Ovary (tissue), 9 donors: ENCODE measurements around the gene SPR. TPM values are rescaled to one million over a fixed set of nuclear protein-coding genes. Genes with fewer than 3 reads are reported as not detected.
A peak's percentile ranks its signal among the peaks of the same experiment; 100 is the strongest.

ENCODE experiments used
- DNase-seq, 5 donors: peaks; one replicate each; pipeline ENCODE4 v3.0.0-alpha.2; 2019 to 2020
- H3K27ac ChIP-seq, 2 donors: fragments of 200-600 bp; one replicate each; pipeline versions ENCODE4 v1.5.1 to v1.8.0; 2019 to 2022
- H3K27me3 ChIP-seq: fragments of 200-600 bp; one replicate; pipeline ENCODE4 v1.8.0; 2022
- H3K36me3 ChIP-seq: fragments of 200-600 bp; sonication (generic); one replicate; pipeline ENCODE4 v1.5.1; 2019
- H3K4me1 ChIP-seq: one replicate; pipeline ENCODE4 v1.8.1; 2013; ENCODE audit warnings: mild to moderate bottlenecking, moderate library complexity; ENCODE audit not compliant: insufficient read depth
- H3K4me3 ChIP-seq: fragments of 200-600 bp; sonication (generic); one replicate; pipeline ENCODE4 v1.5.1; 2017
- H3K9me3 ChIP-seq, 2 donors: fragments of 200-600 bp in 1 of 2; sonication (generic) in 1 of 2; one replicate each; pipeline versions ENCODE4 v1.5.1 to v1.8.1; 2013 to 2019; ENCODE audit warnings: mild to moderate bottlenecking in 1 of 2, moderate library complexity in 1 of 2
- CTCF ChIP-seq, 3 donors: fragments of 450-650 bp in 2 of 3; fragments of 200-600 bp in 1 of 3; IDR thresholded peaks; one replicate each; pipeline versions ENCODE4 v1.5.1 to v1.8.0; 2016 to 2022; ENCODE audit warnings: antibody characterized with exemption in 3 of 3, mild to moderate bottlenecking in 1 of 3
- EP300 ChIP-seq: sonication (generic); formaldehyde crosslinking; IDR thresholded peaks from one replicate; pipeline ENCODE4 v1.6.1; 2017; ENCODE audit warnings: antibody characterized with exemption
- POLR2A ChIP-seq: fragments of 450-650 bp; IDR thresholded peaks from one replicate; pipeline ENCODE4 v1.6.1; 2017; ENCODE audit warnings: antibody characterized with exemption, mild to moderate bottlenecking, moderate library complexity
- WGBS, 3 donors: extraction: QIAGEN DNeasy Blood & Tissue Kit in 1 of 3; methylation state at CpG; one replicate each; pipeline versions ENCODE4 v1.1.5 to v1.1.7; 2013 to 2017; 5-methylcytosine and 5-hydroxymethylcytosine counted together
- intact Hi-C, 4 donors: fragments of 100-400 bp; cut with DNase I; formaldehyde crosslinking; loops; one replicate each; pipeline versions ENCODE4 v1.11.0 to v1.15.1; 2022 to 2023
- polyA plus RNA-seq, 2 donors: library from polyadenylated mRNA; stranded (reverse); fragments of 200-250 nt in 1 of 2; fragments of 350-450 nt in 1 of 2; fragmentation: Illumina TruSeq in 1 of 2; extraction: RNeasy Lipid Tissue Mini Kit (QIAGEN cat#74804) in 1 of 2; gene quantifications; one replicate each; pipeline ENCODE4 v1.2.3, GENCODE V29; 2013 to 2014
- total RNA-seq, 7 donors: library from RNA; depleted of rRNA in 2 of 7; stranded (reverse); fragments of >200 nt in 2 of 7; fragmentation: NEBNext Ultra II Directional in 3 of 7; extraction: Animal tissue kit (Norgen Biotek cat#: 25700) in 3 of 7; gene quantifications; one replicate each; pipeline versions ENCODE4 v1.1.0 to v1.2.4, GENCODE V29; 2016 to 2023
- donor health status: DM: no; HTN: no; CAD: no; lungs with moderate emphysema.
- donor health status: DM: no; HTN: no; CAD: no.
- donor health status: Bipolar disorder and iron deficiency.
- donor health status: DM: yes; HTN: yes; CAD: no.
- donor health status: DM: no; HTN: no; CAD: no.
- donor health status: DM: yes; HTN: yes; CAD: no.

The SPR gene
- total and polyA plus RNA-seq, 9 donors = 9.3 to 36.2 (median 18.5) TPM

GRCh38 chr2:72886505-72887031 lies 640 bp upstream of the SPR start:
- H3K36me3 ChIP-seq = no peaks in the 10 kb centered on the region
- H3K27ac ChIP-seq = peak overlapping the region; percentile 74 to 79
- intact Hi-C loops = loop anchor here in 2 of 4 donors (10.0 kb wide), 2 partner anchors 288 to 1342 kb away; no protein-coding TSS in a partner anchor
- no peaks in the 10 kb centered on the region for H3K9me3 ChIP-seq
- WGBS, 3 donors = 46 to 51% (median 46%) methylated on average over 7 of the region's 7 CpGs
- DNase-seq = no peak
- H3K27me3 ChIP-seq = no peaks in the 10 kb centered on the region
- TF ChIP-seq POLR2A (no peak), CTCF (IDR thresholded peaks at IDR 0.05) (no peak), EP300 (no peak)
- peaks cover 7% of the 10 kb centered on the region for H3K4me1 ChIP-seq
- peak overlapping the region; percentile 47 for H3K4me3 ChIP-seq

DNA sequence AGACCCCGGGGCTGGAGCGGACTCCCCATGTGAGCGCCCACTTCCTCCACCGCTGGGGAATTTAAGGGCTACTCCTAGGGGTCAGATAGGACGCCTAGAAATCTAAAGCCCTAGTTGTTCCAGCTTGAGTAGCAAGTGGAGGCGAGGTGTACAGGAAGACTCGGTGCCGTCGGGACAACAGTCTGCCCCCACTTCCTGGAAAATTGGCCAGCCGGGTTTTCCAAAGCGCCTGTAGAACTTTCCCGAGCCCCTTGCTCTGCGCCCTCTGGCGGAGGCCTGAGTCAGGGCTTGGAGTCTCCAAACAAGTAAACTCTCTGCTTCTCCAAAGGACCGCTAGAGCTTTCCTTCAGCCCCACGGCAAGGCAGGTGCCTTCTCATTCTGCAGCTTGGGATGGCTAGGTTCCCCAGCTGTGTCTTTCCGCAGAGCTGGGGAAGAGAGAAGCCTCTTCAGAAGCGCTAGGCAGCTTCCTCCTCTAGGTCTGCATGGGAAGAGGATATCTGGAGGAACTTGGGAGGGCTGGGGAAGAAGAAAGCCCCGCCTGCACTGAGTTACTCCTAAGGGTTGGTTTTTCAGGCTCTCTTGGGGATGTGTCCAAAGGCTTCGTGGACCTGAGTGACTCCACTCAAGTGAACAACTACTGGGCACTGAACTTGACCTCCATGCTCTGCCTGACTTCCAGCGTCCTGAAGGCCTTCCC lies 681 bp downstream of the SPR start:
- TF ChIP-seq POLR2A (no peak), CTCF (IDR thresholded peaks at IDR 0.05) (peak; percentile 68 to 80 (median 78)), EP300 (no peak)
- intact Hi-C loops = loop anchor here in 2 of 4 donors (10.0 kb wide), 2 partner anchors 287 to 1343 kb away; no protein-coding TSS in a partner anchor
- H3K4me1 ChIP-seq = peaks cover 7% of the 10 kb centered on the region
- 6 to 11% (median 7%) methylated on average over 21 of the region's 21 CpGs for WGBS, 3 donors
- no peaks in the 10 kb centered on the region for H3K36me3 ChIP-seq
- H3K27me3 ChIP-seq = no peaks in the 10 kb centered on the region
- H3K4me3 ChIP-seq = peak overlapping the region; percentile 47
- H3K27ac ChIP-seq = peak overlapping the region; percentile 74 to 79
- no peaks in the 10 kb centered on the region for H3K9me3 ChIP-seq
- peak; percentile 87 to 93 (median 90) for DNase-seq

DNA sequence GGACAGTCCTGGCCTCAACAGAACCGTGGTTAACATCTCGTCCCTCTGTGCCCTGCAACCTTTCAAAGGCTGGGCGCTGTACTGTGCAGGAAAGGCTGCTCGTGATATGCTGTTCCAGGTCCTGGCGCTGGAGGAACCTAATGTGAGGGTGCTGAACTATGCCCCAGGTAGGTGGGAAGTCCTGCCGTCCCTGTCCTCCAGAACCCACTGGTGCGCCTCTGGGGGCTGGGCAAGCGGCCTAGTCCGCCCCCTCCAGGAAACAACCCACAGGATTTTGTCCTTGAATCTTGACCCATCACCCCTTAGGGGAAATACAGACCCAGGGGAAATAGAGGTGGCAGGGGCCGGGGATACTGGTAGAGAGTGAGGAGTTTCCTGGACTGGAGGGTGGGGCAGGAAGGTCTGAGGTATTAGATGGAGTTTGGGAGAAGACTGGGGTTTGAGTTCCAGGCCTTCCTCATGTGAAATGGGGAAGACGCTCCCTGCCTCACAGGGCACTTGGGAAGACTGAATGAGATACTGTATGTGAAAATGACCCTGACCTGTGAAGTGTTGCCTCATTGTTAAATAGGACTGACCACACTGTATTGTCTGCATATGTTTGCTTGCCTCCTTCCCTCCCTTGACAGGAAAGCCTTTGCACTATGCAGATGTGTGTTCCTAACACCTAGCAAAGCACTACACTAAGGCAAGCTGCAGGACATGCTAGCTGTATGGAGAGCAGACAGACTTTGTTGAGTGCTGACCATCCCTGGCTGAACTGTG lies 1.4 kb downstream of the SPR start:
- H3K36me3 ChIP-seq = no peaks in the 10 kb centered on the region
- no peaks in the 10 kb centered on the region for H3K9me3 ChIP-seq
- peak overlapping the region; percentile 47 for H3K4me3 ChIP-seq
- no peak for DNase-seq
- H3K27me3 ChIP-seq = no peaks in the 10 kb centered on the region
- WGBS, 3 donors = 79 to 89% (median 82%) methylated on average over 11 of the region's 11 CpGs
- intact Hi-C loops = loop anchor here in 2 of 4 donors (10.0 kb wide), 2 partner anchors 286 to 1344 kb away; no protein-coding TSS in a partner anchor
- H3K27ac ChIP-seq = no peak overlapping the region
- no peak for TF ChIP-seq CTCF (IDR thresholded peaks at IDR 0.05)
- TF ChIP-seq EP300 = no peak
- H3K4me1 ChIP-seq = peaks cover 7% of the 10 kb centered on the region

DNA sequence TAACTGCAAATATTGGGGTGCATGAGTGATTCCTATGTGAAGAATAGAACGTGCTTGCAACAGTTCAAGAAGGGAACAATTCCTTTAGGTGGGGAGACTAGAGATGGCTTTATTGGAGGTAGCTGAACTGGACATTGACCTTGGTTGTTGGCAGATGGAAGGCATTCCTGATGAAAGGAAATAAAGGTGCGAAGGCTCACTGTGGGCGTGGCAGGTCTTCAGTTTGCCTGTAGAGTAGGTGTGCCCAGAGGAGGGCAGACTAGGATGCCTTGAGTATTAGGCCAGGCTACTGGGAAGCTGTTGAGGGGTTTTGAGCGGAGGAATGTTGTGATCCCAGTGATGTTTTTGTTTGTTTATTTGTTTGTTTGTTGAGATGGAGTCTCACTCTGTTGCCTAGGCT lies 2.8 kb downstream of the SPR start:
- Histone ChIP-seq H3K9me3 (no peaks in the 10 kb centered on the region), H3K27ac (no peak overlapping the region), H3K27me3 (no peaks in the 10 kb centered on the region), H3K36me3 (no peaks in the 10 kb centered on the region), H3K4me3 (no peak overlapping the region), H3K4me1 (peaks cover 7% of the 10 kb centered on the region)
- intact Hi-C loops = loop anchor here (5.0 to 10.0 kb wide), 6 partner anchors 195 to 1345 kb away; no protein-coding TSS in a partner anchor
- TF ChIP-seq EP300 = no peak
- TF ChIP-seq CTCF (IDR thresholded peaks at IDR 0.05) = no peak
- TF ChIP-seq POLR2A = no peak
- no peak for DNase-seq
- WGBS, 3 donors = 94 to 98% (median 96%) methylated on average over 4 of the region's 4 CpGs
